ENCODE measurements around the gene FAM83F. TPM values are rescaled to one million over a fixed set of nuclear protein-coding genes. Genes with fewer than 3 reads are reported as not detected.

FAM83F gene
- total RNA-seq, 1 donor from 2014 or later: 1.1 TPM

DNA sequence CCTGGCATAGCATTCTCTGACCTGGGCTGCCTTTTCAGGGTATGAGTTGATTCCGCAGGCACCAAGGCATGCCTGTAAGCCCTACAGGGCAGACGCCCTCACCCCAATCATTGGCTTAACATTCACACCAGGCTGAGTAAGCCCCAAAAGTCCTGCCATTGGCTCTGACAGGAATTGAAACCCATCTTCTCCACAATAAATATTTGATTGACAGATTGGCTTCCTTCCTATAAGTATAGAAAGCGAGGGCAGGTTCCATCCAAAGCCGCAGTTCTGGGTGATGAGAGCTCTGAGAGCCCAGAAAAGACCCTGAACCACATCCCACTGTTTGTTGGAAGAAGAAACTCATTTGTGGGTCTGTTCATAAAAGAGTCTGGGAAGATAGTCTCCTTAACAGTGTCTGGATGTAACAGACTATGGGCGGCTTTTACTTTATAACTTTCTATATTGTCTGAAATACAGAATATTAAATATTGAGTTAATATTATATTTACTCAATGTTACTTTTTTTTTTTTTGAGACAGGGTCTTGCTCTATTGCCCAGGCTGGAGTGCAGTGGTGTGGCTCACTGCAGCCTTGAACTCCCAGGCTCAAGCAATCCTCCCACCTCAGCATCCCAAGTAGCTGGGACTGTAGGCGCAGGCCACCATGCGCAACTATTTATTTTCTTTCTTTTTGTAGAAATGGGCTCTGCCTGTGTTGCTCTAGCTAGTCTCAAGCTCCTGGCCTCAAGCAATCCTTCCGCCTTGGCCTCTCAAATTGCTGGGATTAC, 46.8 kb downstream of the FAM83F start:
- Mint-ChIP-seq H3K4me3 (ENCODE audit: unreplicated experiment) (no peak overlapping the region), H3K27me3 (ENCODE audit: unreplicated experiment) (peaks cover 13% of the 10 kb centered on the region), H3K4me1 (ENCODE audit: low read depth, unreplicated experiment) (peaks cover 2% of the 10 kb centered on the region), H3K9me3 (ENCODE audit: unreplicated experiment) (peaks cover 12% of the 10 kb centered on the region), H3K36me3 (ENCODE audit: unreplicated experiment) (no peaks in the 10 kb centered on the region), H3K27ac (ENCODE audit: unreplicated experiment) (no peak overlapping the region)
- TF ChIP-seq, protein P1, sequence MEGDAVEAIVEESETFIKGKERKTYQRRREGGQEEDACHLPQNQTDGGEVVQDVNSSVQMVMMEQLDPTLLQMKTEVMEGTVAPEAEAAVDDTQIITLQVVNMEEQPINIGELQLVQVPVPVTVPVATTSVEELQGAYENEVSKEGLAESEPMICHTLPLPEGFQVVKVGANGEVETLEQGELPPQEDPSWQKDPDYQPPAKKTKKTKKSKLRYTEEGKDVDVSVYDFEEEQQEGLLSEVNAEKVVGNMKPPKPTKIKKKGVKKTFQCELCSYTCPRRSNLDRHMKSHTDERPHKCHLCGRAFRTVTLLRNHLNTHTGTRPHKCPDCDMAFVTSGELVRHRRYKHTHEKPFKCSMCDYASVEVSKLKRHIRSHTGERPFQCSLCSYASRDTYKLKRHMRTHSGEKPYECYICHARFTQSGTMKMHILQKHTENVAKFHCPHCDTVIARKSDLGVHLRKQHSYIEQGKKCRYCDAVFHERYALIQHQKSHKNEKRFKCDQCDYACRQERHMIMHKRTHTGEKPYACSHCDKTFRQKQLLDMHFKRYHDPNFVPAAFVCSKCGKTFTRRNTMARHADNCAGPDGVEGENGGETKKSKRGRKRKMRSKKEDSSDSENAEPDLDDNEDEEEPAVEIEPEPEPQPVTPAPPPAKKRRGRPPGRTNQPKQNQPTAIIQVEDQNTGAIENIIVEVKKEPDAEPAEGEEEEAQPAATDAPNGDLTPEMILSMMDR (IDR thresholded peaks at IDR 0.05; ENCODE audit: partially characterized antibody, unreplicated experiment): no peak
- DNase-seq: no peak

DNA sequence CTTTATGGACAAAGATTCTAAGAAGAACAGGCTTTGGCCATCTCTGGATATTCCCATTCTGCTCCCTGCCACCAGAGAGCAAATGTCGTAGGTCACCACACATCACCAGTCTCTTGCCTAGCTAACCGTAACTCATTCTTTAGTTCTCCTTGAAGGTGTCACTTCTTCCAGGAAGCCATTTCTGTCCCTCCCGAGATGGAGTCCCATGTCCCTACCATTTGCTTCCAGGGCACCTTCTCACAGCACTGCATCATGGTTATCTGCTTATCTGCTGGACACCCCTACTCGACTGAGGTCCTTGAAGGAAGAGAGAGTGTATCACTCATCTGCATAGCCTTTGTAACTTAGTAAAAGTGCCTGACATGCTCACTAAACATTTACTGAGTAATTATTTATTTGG, 47.6 kb downstream of the FAM83F start:
- H3K36me3 Mint-ChIP-seq (ENCODE audit: unreplicated experiment): no peaks in the 10 kb centered on the region
- H3K4me1 Mint-ChIP-seq (ENCODE audit: low read depth, unreplicated experiment): peaks cover 2% of the 10 kb centered on the region
- peaks cover 12% of the 10 kb centered on the region for H3K9me3 Mint-ChIP-seq (ENCODE audit: unreplicated experiment)
- peaks cover 13% of the 10 kb centered on the region for H3K27me3 Mint-ChIP-seq (ENCODE audit: unreplicated experiment)
- TF ChIP-seq, protein P1 (IDR thresholded peaks at IDR 0.05; ENCODE audit: partially characterized antibody, unreplicated experiment): no peak
- DNase-seq: no peak
- H3K4me3 Mint-ChIP-seq (ENCODE audit: unreplicated experiment): no peak overlapping the region
- H3K27ac Mint-ChIP-seq (ENCODE audit: unreplicated experiment): no peak overlapping the region

DNA sequence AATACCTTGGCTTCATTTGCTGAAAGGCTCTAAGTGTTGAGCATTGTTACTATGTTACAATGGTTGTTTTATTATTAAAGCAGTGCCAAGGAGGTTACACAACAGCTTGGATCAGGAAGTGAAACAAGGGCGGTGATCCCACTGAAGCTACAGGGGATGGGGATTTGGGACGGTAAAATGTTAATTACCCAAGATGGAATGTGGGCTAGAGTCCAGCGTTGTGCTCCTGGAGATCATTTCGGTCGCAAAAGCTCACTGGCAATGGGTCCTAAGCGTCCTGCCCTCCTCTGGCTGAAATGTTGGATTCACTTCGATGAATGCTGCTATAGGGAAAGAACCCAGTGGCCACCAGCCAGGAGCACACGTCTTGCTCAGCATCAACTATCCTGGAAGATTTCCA, 48.3 kb downstream of the FAM83F start:
- no peaks in the 10 kb centered on the region for H3K36me3 Mint-ChIP-seq (ENCODE audit: unreplicated experiment)
- H3K9me3 Mint-ChIP-seq (ENCODE audit: unreplicated experiment): peaks cover 12% of the 10 kb centered on the region
- no peak overlapping the region for H3K4me3 Mint-ChIP-seq (ENCODE audit: unreplicated experiment)
- DNase-seq: no peak
- no peak overlapping the region for H3K27ac Mint-ChIP-seq (ENCODE audit: unreplicated experiment)
- TF ChIP-seq, protein P1 (IDR thresholded peaks at IDR 0.05; ENCODE audit: partially characterized antibody, unreplicated experiment): no peak
- peaks cover 2% of the 10 kb centered on the region for H3K4me1 Mint-ChIP-seq (ENCODE audit: low read depth, unreplicated experiment)
- H3K27me3 Mint-ChIP-seq (ENCODE audit: unreplicated experiment): peaks cover 10% of the 10 kb centered on the region

DNA sequence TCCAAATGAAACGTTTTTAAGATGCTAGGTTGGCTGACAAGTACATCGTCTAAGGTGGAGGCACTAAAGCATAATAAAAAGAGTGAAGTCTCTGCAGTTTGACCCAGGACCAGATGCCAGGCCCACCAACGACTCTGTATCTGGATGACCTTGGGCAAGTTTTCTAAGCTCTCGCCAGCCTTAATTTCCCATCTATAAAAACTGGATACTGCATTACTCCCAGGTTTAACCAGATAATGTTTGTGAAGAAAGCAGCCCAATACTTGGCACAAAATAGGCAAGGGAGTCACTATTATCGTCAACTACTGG, 49.0 kb downstream of the FAM83F start:
- peaks cover 12% of the 10 kb centered on the region for H3K9me3 Mint-ChIP-seq (ENCODE audit: unreplicated experiment)
- TF ChIP-seq, protein P1 (IDR thresholded peaks at IDR 0.05; ENCODE audit: partially characterized antibody, unreplicated experiment): no peak
- no peaks in the 10 kb centered on the region for H3K36me3 Mint-ChIP-seq (ENCODE audit: unreplicated experiment)
- DNase-seq: no peak
- H3K27me3 Mint-ChIP-seq (ENCODE audit: unreplicated experiment): peaks cover 8% of the 10 kb centered on the region
- H3K27ac Mint-ChIP-seq (ENCODE audit: unreplicated experiment): peak overlapping the region; percentile 97
- peaks cover 2% of the 10 kb centered on the region for H3K4me1 Mint-ChIP-seq (ENCODE audit: low read depth, unreplicated experiment)
- peak overlapping the region; percentile 95 for H3K4me3 Mint-ChIP-seq (ENCODE audit: unreplicated experiment)

DNA sequence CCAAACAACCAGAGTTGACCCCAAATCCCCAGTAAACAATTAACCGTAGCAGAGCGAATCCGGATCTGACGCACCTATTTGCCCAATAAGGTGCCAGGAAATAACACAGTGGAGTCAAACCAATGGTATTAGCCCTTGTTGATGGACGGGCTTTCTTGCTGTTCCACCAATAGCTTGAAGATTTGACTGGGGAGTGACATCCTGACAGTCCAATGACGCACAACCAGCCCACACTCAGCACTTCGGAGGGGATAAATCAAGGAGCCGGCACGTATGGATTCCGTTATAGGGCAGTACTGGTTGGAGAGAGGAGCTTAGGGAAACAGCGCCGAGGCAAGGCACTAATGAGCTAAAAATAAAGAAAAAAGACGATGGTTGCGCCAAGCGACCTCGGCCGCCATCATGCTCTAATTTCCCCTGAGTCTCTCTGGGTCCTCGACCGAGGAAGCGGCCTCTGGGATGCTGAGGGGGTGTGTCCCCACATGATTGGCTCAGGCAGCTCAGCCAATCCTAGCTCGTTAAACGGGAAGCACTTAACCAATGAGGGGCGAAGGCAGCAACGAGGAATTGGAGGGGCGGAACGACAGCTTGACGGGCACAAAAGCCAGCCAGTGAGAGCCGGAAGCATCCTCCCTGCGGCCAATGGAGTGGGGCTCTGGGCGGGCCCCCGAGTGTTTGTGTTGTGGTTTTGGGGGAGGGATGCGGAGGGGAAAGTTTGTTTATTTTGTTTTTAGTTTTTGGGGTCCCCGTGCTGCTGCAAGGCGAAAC, 49.5 kb downstream of the FAM83F start:
- Mint-ChIP-seq H3K27me3 (ENCODE audit: unreplicated experiment) (peaks cover 8% of the 10 kb centered on the region), H3K4me3 (ENCODE audit: unreplicated experiment) (peak overlapping the region; percentile 95), H3K4me1 (ENCODE audit: low read depth, unreplicated experiment) (peaks cover 2% of the 10 kb centered on the region), H3K36me3 (ENCODE audit: unreplicated experiment) (no peaks in the 10 kb centered on the region), H3K9me3 (ENCODE audit: unreplicated experiment) (peaks cover 12% of the 10 kb centered on the region), H3K27ac (ENCODE audit: unreplicated experiment) (peak overlapping the region; percentile 97)
- TF ChIP-seq, protein P1 (IDR thresholded peaks at IDR 0.05; ENCODE audit: partially characterized antibody, unreplicated experiment): no peak
- peak; percentile 97 for DNase-seq
